ENCODE data around the gene LIPC.
"Not testable (repeated sequence)": the region's sequence is repeated elsewhere in the genome, so short reads cannot be mapped to it uniquely, and the experiment has no call there.

DNA sequence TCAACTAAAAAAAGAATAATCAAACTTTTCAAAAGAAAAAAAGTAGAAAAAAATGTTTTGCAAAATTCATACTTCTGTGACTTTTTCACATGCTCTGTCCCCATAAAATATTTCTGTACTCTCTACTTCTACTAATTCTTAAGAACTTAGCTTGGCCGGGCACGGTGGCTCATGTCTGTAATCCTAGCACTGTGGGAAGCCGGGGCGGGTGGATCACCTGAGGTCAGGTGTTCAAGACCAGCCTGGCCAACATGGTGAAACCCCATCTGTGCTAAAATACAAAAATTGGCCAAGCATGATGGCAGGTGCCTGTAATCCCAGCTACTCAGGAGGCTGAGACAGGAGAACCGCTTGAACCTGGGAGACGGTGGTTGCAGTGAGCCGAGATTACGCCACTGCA, 172.1 kb downstream of the LIPC start:
- not testable (repeated sequence) for TF ChIP-seq CTCF (conservative IDR thresholded peaks at IDR 0.05; ENCODE audit: low read depth, low read length); EZH2 (IDR thresholded peaks at IDR 0.05; ENCODE audit: borderline replicate concordance, low read depth, low read length, poor library complexity, severe bottlenecking)

Measured in A673 (cell line).